GM12872 (cell line): ENCODE data around the gene CA4.

Experiments used
- TF ChIP-seq, protein P1 (sequence below): IDR thresholded peaks from 3 replicates; pipeline ENCODE4 v1.5.1; 2011; ENCODE audit warnings: low read depth, mild to moderate bottlenecking, low read length, moderate library complexity; ENCODE audit not compliant: insufficient read depth

The CA4 gene

DNA sequence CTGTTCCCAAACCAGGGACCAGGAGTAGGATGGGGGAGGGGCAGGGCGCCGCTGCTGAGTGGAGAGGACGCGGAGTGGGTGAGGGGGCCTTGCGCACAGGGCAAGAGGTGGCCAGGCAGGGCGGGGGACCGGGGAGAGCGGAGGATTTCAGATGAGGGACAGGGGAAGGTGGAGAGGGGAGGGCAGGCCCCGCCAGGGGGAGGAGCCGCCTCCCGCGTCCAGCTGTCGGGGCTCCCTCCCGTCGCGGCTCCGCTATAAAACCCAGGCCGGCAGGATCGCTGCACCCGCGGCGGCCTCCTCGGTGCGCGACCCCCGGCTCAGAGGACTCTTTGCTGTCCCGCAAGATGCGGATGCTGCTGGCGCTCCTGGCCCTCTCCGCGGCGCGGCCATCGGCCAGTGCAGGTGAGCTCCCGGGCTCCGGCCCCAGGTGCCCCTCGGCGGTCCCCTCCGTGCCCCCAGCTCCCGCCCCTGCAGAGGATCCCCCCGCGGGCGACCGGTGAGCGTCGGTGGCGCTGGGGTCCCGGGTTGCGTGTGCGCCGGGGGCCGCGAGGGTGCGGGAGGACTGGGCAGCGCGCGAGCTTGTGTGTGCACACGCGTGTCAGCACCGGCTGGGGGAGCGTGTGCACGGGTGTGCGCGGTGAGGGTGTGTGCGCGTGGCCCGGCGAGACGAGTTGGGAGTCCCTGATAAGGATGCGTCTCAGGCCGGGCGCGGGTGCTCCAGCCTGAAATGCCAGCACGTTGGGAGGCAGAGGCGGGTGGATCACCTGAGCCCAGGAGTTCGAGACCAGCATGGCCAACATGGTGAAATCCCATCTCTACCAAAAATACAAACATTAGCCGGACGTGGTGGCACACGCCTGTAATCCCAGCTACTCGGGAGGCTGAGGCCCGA is at the start of gene CA4:
CA4 (plus strand) TSS at position 283 of the 892 bp plus-strand sequence; CDS start at position 345, 62 bp downstream.
- TF ChIP-seq, protein P1, sequence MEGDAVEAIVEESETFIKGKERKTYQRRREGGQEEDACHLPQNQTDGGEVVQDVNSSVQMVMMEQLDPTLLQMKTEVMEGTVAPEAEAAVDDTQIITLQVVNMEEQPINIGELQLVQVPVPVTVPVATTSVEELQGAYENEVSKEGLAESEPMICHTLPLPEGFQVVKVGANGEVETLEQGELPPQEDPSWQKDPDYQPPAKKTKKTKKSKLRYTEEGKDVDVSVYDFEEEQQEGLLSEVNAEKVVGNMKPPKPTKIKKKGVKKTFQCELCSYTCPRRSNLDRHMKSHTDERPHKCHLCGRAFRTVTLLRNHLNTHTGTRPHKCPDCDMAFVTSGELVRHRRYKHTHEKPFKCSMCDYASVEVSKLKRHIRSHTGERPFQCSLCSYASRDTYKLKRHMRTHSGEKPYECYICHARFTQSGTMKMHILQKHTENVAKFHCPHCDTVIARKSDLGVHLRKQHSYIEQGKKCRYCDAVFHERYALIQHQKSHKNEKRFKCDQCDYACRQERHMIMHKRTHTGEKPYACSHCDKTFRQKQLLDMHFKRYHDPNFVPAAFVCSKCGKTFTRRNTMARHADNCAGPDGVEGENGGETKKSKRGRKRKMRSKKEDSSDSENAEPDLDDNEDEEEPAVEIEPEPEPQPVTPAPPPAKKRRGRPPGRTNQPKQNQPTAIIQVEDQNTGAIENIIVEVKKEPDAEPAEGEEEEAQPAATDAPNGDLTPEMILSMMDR: no peak

DNA sequence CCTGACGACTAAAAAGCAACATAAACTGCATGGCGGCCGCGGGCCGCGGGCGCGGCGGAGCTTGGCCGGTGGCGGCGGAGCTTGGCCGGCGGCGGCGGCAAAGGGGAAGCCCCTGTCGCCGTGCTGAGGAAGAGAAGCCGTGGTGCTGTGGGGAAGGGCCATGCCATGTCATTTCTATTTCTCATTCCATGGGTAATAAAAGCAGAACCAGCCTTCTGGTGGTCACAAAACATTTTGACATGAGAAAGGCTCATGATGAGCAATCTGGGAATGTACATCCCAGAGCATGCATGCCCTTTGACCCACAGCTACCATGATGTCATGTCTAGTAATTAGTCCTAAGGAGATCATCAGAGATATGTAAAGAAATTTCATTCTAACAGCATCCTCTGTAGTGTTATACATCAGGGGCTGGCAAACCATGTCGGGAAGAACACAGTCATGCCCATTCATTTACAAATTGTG is 47.1 kb upstream of the CA4 start:
- TF ChIP-seq, protein P1: no peak

DNA sequence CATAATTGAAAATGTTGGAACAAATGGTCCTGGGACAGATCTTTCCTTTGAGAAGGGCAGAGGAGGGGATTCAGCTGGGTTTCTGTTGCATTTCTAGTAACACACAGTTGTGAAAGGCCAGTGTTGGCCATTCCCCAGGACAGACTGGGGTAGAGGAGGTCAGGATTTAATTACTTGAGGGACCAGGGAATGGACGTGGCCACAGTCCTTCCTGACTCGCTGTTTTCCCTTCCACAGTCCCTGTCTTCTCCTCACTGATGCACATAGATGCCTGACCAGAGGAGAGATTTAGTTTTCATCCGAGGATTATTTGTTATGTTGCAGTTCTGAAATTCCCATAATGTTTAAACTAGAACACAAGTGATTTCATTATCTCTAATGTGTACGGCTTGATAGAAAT is 45.8 kb upstream of the CA4 start:
- TF ChIP-seq, protein P1: no peak

DNA sequence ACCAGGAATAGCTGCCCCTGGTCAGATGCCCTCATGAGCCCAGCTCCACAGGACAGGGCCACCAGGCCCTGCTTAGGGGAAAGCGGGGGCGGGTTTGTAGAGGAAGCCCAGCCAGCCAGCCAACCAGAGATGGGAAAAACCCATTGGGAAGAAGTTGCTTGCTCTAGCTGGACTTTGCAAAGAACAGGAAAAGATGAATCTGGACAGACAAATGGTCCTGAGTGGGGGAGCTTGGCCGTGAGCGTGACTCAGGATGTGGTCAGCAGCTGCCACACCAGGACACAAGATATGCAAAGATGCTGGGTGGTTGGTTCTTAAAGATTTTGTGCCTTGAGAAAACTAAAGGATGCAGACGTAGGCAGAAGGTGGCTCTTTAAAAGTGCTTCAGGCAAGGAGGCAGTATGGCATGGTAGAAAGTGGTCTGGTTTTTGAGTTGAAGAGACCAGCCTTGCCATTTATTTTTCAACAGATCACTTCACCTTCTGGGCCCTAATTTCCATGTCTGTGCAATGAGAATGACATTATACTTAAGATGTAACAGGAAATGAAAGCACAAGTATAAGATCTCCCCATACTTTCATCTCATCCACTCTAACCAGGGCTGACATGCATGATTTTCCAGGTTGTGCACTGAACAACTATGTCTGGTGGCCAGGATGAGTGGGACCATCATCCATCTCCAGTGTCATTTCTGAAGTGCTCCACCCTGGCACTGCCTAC is 43.3 kb upstream of the CA4 start:
- TF ChIP-seq, protein P1: no peak

DNA sequence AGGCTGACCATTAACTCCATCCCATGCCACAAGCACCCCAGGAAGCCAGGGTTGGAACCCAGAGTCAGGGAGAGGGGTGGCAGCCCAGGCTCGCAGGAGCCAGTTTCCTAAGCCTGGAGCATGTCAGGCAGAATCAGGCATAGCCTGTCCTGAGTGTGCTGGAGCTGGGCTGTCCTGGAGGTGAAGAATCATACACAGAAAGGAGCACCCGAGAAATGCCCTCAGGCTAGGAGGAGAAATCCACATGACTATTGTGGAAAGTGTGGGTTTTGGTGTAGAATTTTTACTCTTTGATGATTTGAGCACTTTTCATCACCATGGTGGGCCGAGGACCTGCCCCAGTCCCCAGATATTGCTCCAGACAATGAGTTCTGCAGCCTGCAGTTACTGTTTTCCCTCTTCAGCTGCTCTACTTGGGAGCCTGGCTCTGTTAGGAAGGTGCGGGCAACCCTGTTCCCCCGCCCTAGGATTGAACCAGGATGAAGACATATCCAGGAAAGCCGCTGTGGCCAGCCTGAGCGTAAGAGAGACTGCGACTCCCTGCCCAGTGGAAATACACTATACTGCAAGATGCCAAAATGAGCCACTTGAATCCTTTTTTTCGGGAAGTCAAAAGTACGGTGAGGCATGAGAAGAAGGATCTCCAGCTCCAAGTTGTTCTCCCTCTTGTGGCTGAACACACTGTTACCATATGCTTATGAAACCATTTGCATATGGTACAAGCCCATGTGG is 42.1 kb upstream of the CA4 start:
- TF ChIP-seq, protein P1: no peak

DNA sequence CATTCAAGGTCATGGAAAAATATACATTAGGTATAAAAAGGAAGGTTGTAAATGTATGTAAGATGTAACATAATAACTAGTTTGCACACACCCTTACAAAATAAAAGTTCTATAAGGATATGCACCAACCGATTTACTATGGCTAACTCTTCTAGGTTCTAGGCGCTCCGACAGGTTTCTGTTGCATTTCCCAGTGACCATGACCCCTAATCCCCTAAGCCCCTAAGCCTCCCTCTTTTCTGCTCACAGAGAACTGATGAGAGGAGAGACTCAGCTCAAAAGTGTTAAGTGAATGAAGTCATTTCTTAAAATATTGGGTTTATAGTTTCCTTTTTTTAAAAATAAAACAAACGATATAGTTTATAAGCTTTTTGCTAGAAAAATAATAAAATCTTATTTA is 41.1 kb upstream of the CA4 start:
- TF ChIP-seq, protein P1: no peak

DNA sequence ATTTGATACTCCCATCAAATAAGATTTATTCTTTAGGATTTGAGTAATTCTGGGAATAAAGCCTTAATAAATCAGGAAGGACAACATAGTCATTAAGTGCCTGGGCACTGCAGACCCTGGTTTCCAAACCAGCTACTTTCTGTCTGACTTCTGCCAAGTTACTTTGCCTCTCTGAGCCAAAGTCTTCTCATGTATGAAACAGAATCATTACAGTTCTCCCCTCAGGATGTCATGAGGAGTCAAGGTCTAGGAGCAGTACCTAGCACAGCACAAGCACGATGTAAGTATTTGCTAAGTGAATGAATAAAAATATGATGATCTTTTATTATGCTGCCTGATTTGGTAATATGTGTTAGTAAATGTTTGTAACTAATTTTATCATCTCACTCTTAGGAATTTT is 40.6 kb upstream of the CA4 start:
- TF ChIP-seq, protein P1: no peak
